H1 (cell line): Measurements from ENCODE around the gene NTRK1. TPM values are rescaled to one million over a fixed set of nuclear protein-coding genes. Genes with fewer than 3 reads are reported as not detected.

Experiments
- CHD1 ChIP-seq: IDR thresholded peaks from 2 replicates; pipeline ENCODE4 v1.6.1; 2012; ENCODE audit warnings: low read depth, low read length, improper control_type of control experiment
- CHD7 ChIP-seq: fragments of 300-600 bp; sonication (generic); IDR thresholded peaks from 2 replicates; pipeline ENCODE4 v1.7.1; 2012; ENCODE audit warnings: low read length, moderate library complexity, mild to moderate bottlenecking, inconsistent platforms; ENCODE audit not compliant: insufficient replicate concordance
- GTF2F1 ChIP-seq: IDR thresholded peaks from 2 replicates; pipeline ENCODE4 v1.6.1; 2012; ENCODE audit warnings: low read depth, low read length, improper control_type of control experiment, borderline replicate concordance
- KDM5A ChIP-seq: fragments of 200-600 bp; IDR thresholded peaks from 2 replicates; pipeline ENCODE4 v1.7.1; 2012; ENCODE audit warnings: mild to moderate bottlenecking, low read length, inconsistent platforms, mixed read lengths
- polyA plus RNA-seq, 7 experiments: library from polyadenylated mRNA; depleted of rRNA in 3 of 7; stranded (reverse) in 5 of 7; unstranded in 2 of 7; fragments of >200 nt in 5 of 7; fragments of 200-250 nt in 2 of 7; gene quantifications; 1 replicate in 5 of 7; 2 replicates in 1 of 7; 4 replicates in 1 of 7; pipeline versions ENCODE4 v1.2.1 to v1.2.3, GENCODE V29; 2011 to 2013; ENCODE audit warnings: missing spikeins in 2 of 7, mixed read lengths in 2 of 7
- total RNA-seq: library from RNA; stranded (reverse); fragmentation: NEBNext Ultra II Directional; extraction: Animal tissue kit (Norgen Biotek cat#: 25700); gene quantifications from 2 replicates; pipeline ENCODE4 v1.2.1, GENCODE V29; 2021

Gene NTRK1
- total and polyA plus RNA-seq, 2 of the 8 experiments (the other 6 are each of a cell fraction or from before 2014, with no cell fraction given) = 0.12 to 0.24 TPM

GRCh38 chr1:156813298-156813697, 47.4 kb upstream of the NTRK1 start (continued):
- TF ChIP-seq CHD7 = no peak
- TF ChIP-seq KDM5A = no peak
- TF ChIP-seq CHD1 = no peak
- TF ChIP-seq GTF2F1 = no peak
